ENCODE results near the gene DNASE2. TPM values are rescaled to one million over a fixed set of nuclear protein-coding genes. Genes with fewer than 3 reads are reported as not detected.

The DNASE2 gene
- total RNA-seq, 1 experiment from 2014 or later, result 38.4 TPM

GRCh38 chr19:12843999-12844732, 37.1 kb downstream of the DNASE2 start:
- TF ChIP-seq CTCF (IDR thresholded peaks at IDR 0.05; ENCODE audit: unreplicated experiment), result no peak
- H3K27ac Mint-ChIP-seq (ENCODE audit: unreplicated experiment), result no peak overlapping the region
- intact Hi-C loops (cut with micrococcal nuclease; ENCODE audit: unreplicated experiment), result no loop called here
- no peak overlapping the region for H3K4me3 Mint-ChIP-seq (ENCODE audit: low read depth, unreplicated experiment)
- no TSS peak for BruUV-seq (replicated peaks)
- CTCF ChIA-PET, result no interaction called here
- no peaks in the 10 kb centered on the region for H3K9me3 Mint-ChIP-seq (ENCODE audit: low read depth, unreplicated experiment)
- H3K27me3 Mint-ChIP-seq (ENCODE audit: unreplicated experiment), result peaks cover 21% of the 10 kb centered on the region
- H3K36me3 Mint-ChIP-seq (ENCODE audit: insufficient read depth, unreplicated experiment), result peaks cover 5% of the 10 kb centered on the region
- DNase-seq, result no peak
- H3K4me1 Mint-ChIP-seq (ENCODE audit: low read depth, unreplicated experiment), result no peaks in the 10 kb centered on the region

- BruUV-seq (replicated peaks), result no TSS peak
- Mint-ChIP-seq H3K27ac (ENCODE audit: unreplicated experiment) (no peak overlapping the region), H3K27me3 (ENCODE audit: unreplicated experiment) (peaks cover 24% of the 10 kb centered on the region), H3K36me3 (ENCODE audit: insufficient read depth, unreplicated experiment) (peaks cover 5% of the 10 kb centered on the region), H3K9me3 (ENCODE audit: low read depth, unreplicated experiment) (no peaks in the 10 kb centered on the region), H3K4me1 (ENCODE audit: low read depth, unreplicated experiment) (no peaks in the 10 kb centered on the region), H3K4me3 (ENCODE audit: low read depth, unreplicated experiment) (no peak overlapping the region)
- DNase-seq, result no peak
- intact Hi-C loops (cut with micrococcal nuclease; ENCODE audit: unreplicated experiment), result no loop called here
- CTCF ChIA-PET, result no interaction called here
- no peak for TF ChIP-seq CTCF (IDR thresholded peaks at IDR 0.05; ENCODE audit: unreplicated experiment)
Measured at GRCh38 chr19:12843328-12843727, 37.9 kb downstream of the DNASE2 start.

DNA sequence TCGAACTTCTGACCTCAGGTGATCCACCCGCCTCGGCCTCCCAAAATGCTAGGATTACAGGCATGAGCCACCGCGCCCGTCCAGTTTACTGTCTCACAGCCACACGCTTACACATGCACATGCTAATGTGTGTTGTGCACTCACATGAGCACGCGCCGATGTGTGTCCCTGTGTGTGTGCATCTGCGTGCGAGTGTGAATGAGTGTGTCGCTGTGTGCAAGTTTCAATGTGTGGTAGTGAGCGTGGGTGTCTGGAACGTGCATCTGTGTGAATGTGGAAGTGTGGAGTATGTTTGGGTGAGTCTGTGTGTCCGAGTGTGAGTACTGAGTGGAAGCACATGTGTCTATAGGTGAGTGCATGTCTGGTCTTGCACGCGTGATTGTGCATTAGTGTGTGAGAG, 38.7 kb downstream of the DNASE2 start:
- no peak overlapping the region for H3K27ac Mint-ChIP-seq (ENCODE audit: unreplicated experiment)
- TF ChIP-seq CTCF (IDR thresholded peaks at IDR 0.05; ENCODE audit: unreplicated experiment), result no peak
- CTCF ChIA-PET, result no interaction called here
- H3K36me3 Mint-ChIP-seq (ENCODE audit: insufficient read depth, unreplicated experiment), result peaks cover 5% of the 10 kb centered on the region
- no TSS peak for BruUV-seq (replicated peaks)
- peaks cover 29% of the 10 kb centered on the region for H3K27me3 Mint-ChIP-seq (ENCODE audit: unreplicated experiment)
- H3K9me3 Mint-ChIP-seq (ENCODE audit: low read depth, unreplicated experiment), result no peaks in the 10 kb centered on the region
- DNase-seq, result no peak
- no peak overlapping the region for H3K4me3 Mint-ChIP-seq (ENCODE audit: low read depth, unreplicated experiment)
- no peaks in the 10 kb centered on the region for H3K4me1 Mint-ChIP-seq (ENCODE audit: low read depth, unreplicated experiment)
- intact Hi-C loops (cut with micrococcal nuclease; ENCODE audit: unreplicated experiment), result no loop called here

- Mint-ChIP-seq H3K36me3 (ENCODE audit: insufficient read depth, unreplicated experiment) (peaks cover 9% of the 10 kb centered on the region), H3K27me3 (ENCODE audit: unreplicated experiment) (peaks cover 44% of the 10 kb centered on the region), H3K9me3 (ENCODE audit: low read depth, unreplicated experiment) (no peaks in the 10 kb centered on the region), H3K27ac (ENCODE audit: unreplicated experiment) (no peak overlapping the region), H3K4me1 (ENCODE audit: low read depth, unreplicated experiment) (no peaks in the 10 kb centered on the region), H3K4me3 (ENCODE audit: low read depth, unreplicated experiment) (no peak overlapping the region)
- no peak for TF ChIP-seq CTCF (IDR thresholded peaks at IDR 0.05; ENCODE audit: unreplicated experiment)
- no peak for DNase-seq
- CTCF ChIA-PET, result no interaction called here
- BruUV-seq (replicated peaks), result no TSS peak
- intact Hi-C loops (cut with micrococcal nuclease; ENCODE audit: unreplicated experiment), result no loop called here
Measured at GRCh38 chr19:12841094-12841493, 40.2 kb downstream of the DNASE2 start.
